HG03457 (cell line): ENCODE results near the gene BAX.

ENCODE experiments used
- ATAC-seq: cut with Tn5 transposase; IDR thresholded peaks from one replicate; pipeline ENCODE4 v1.9.1; 2021; ENCODE audit warnings: moderate number of reproducible peaks; ENCODE audit not compliant: unreplicated experiment

Gene BAX

GRCh38 chr19:48928164-48929025, 26.3 kb upstream of the BAX start:
- no peak for ATAC-seq

- ATAC-seq: no peak
Observed at GRCh38 chr19:48933382-48933932, 21.2 kb upstream of the BAX start, which contains the start of gene DHDH. Gene DHDH (plus strand): TSS chr19:48933699. CDS start chr19:48933722, 23 bp downstream.

- no peak for ATAC-seq
Observed at GRCh38 chr19:48934837-48935236, 19.8 kb upstream of the BAX start.

- ATAC-seq: no peak
Observed at GRCh38 chr19:48935864-48936263, 18.8 kb upstream of the BAX start.

- ATAC-seq: no peak
Observed at GRCh38 chr19:48938256-48938655, 16.4 kb upstream of the BAX start.

GRCh38 chr19:48940902-48941301, 13.8 kb upstream of the BAX start:
- no peak for ATAC-seq

GRCh38 chr19:48943081-48943480, 11.6 kb upstream of the BAX start:
- no peak for ATAC-seq

GRCh38 chr19:48945415-48945814, 9.3 kb upstream of the BAX start:
- no peak for ATAC-seq

- ATAC-seq: no peak
Observed at GRCh38 chr19:48945817-48946216, 8.9 kb upstream of the BAX start.

GRCh38 chr19:48946463-48947257, 8.0 kb upstream of the BAX start:
- ATAC-seq: no peak

- ATAC-seq: no peak
Observed at GRCh38 chr19:48947258-48947542, 7.5 kb upstream of the BAX start.

- ATAC-seq: no peak
Observed at GRCh38 chr19:48950159-48950558, 4.5 kb upstream of the BAX start.

- ATAC-seq: no peak
Observed at GRCh38 chr19:48950830-48951519, 3.7 kb upstream of the BAX start.

- no peak for ATAC-seq
Observed at GRCh38 chr19:48953141-48953540, 1.5 kb upstream of the BAX start.

- ATAC-seq: no peak
Observed at GRCh38 chr19:48953990-48954594, 583 bp upstream of the BAX start.

GRCh38 chr19:48955308-48955958, 758 bp downstream of the BAX start:
- no peak for ATAC-seq

GRCh38 chr19:48958006-48958405, 3.3 kb downstream of the BAX start:
- no peak for ATAC-seq

- ATAC-seq: no peak
Observed at GRCh38 chr19:48959341-48960239, 4.9 kb downstream of the BAX start.

GRCh38 chr19:48961051-48961649, 6.5 kb downstream of the BAX start:
- ATAC-seq: no peak
